ENCODE results near the gene COQ2. TPM values are rescaled to one million over a fixed set of nuclear protein-coding genes. Genes with fewer than 3 reads are reported as not detected.

Gene COQ2
- total RNA-seq, 1 experiment from 2014 or later = 19.8 TPM

GRCh38 chr4:83261307-83261706 lies 23.3 kb downstream of the COQ2 start:
- Histone ChIP-seq H3K4me1 (ENCODE audit: insufficient read depth, low read length) (no peaks in the 10 kb centered on the region), H3K18ac (ENCODE audit: insufficient read length, low read depth, low read length) (no peak overlapping the region), H3K4me2 (ENCODE audit: insufficient read depth, insufficient read length, low read length) (no peak overlapping the region), H3K27me3 (ENCODE audit: insufficient read depth, low read length) (no peaks in the 10 kb centered on the region), H2BK20ac (ENCODE audit: low read depth, low read length, poor library complexity, severe bottlenecking) (no peak overlapping the region), H3K23me2 (ENCODE audit: insufficient read length, low read depth, low read length, poor library complexity, severe bottlenecking) (no peaks in the 10 kb centered on the region), H3K14ac (ENCODE audit: insufficient read depth, low read length) (no peak overlapping the region), H2BK15ac (ENCODE audit: low read depth, low read length) (no peak overlapping the region), H4K20me1 (ENCODE audit: control insufficient read depth, insufficient read depth, insufficient read length) (no peaks in the 10 kb centered on the region), H3K56ac (ENCODE audit: insufficient read length, low read depth, low read length) (no peak overlapping the region), H2BK120ac (ENCODE audit: low read depth, low read length, poor library complexity, severe bottlenecking) (no peak overlapping the region), H4K91ac (ENCODE audit: insufficient read length, low read depth, low read length) (no peak overlapping the region), H2AFZ (ENCODE audit: low read length) (no peak overlapping the region), H2AK5ac (ENCODE audit: insufficient read length, low read length) (no peak overlapping the region), H3T11ph (ENCODE audit: low read length) (no peak overlapping the region), H3K4ac (ENCODE audit: low read depth, low read length) (no peak overlapping the region), H3K9me3 (ENCODE audit: control insufficient read depth, low read depth, low read length) (no peaks in the 10 kb centered on the region), H3K27ac (ENCODE audit: insufficient read length, low read depth, low read length) (no peak overlapping the region), H4K5ac (ENCODE audit: insufficient read length, low read depth, low read length) (no peak overlapping the region), H3K9ac (ENCODE audit: extremely low read depth, insufficient read length, low read length) (no peak overlapping the region), H2BK12ac (ENCODE audit: insufficient read length, low read depth, low read length) (no peak overlapping the region), H4K8ac (replicated peaks; ENCODE audit: insufficient read length, low read depth, low read length) (no peak overlapping the region), H2BK5ac (ENCODE audit: insufficient read length, low read length) (no peak overlapping the region), H3K79me1 (ENCODE audit: insufficient read depth, low read depth, low read length, poor library complexity, severe bottlenecking) (no peaks in the 10 kb centered on the region), H3K23ac (ENCODE audit: insufficient read length, low read depth, low read length) (no peak overlapping the region), H3K79me2 (ENCODE audit: insufficient read depth, low read length) (no peaks in the 10 kb centered on the region)
- TF ChIP-seq CTCF (conservative IDR thresholded peaks at IDR 0.05) = no peak
- DNase-seq = no peak
- Mint-ChIP-seq H3K27ac (no peak overlapping the region), H3K9me3 (no peaks in the 10 kb centered on the region), H3K36me3 (ENCODE audit: insufficient read depth in 1 of 3, low read depth in 3 of 3) (peaks cover 3 to 27% (median 10%) of the 10 kb centered on the region in 3 experiments; a peak in 5 of 7 replicates), H3K27me3 (ENCODE audit: low read depth) (no peaks in the 10 kb centered on the region), H3K4me3 (no peak overlapping the region), H3K4me1 (no peaks in the 10 kb centered on the region)
- WGBS (ENCODE audit: extremely low coverage, insufficient read length, low lambda C conversion rate) = no CpG with 5 or more reads among the region's 5 CpGs

Data from H9 (cell line).